ENCODE results near the gene LKAAEAR1. TPM values are rescaled to one million over a fixed set of nuclear protein-coding genes. Genes with fewer than 3 reads are reported as not detected.

LKAAEAR1 gene
- polyA plus RNA-seq, 2 of the 4 experiments (the other 2 are of a cell fraction): 0.14 to 0.56 TPM

GRCh38 chr20:64041040-64041780 lies 43.0 kb downstream of the LKAAEAR1 start (continued):
- TF ChIP-seq FOSB (CRISPR knock-in tag; IDR thresholded peaks at IDR 0.05) (no peak), HOXB13 (CRISPR knock-in tag; IDR thresholded peaks at IDR 0.05; ENCODE audit: low read depth) (no peak), RFX5 (IDR thresholded peaks at IDR 0.05) (no peak), RARB (CRISPR knock-in tag; IDR thresholded peaks at IDR 0.05) (no peak)

- peaks cover 27% of the 10 kb centered on the region for H3K4me1 ChIP-seq
- no peak overlapping the region for H3K4me3 ChIP-seq
- ChIA-PET CTCF (interaction anchor here (0.8 to 7.1 kb wide), 20 partner anchors 10 to 503 kb away, joined by 3 to 143 read pairs (median 20); partner anchors contain the start of genes LKAAEAR1, PRPF6, PTK6 and TCEA2), POLR2A (no interaction called here)
- no peaks in the 10 kb centered on the region for H3K9me3 ChIP-seq
- H3K4me2 ChIP-seq: no peak overlapping the region
- 83% methylated on average over 11 of the region's 12 CpGs for WGBS (ENCODE audit: missing lambda C conversion rate)
- no peak overlapping the region for H3K27ac ChIP-seq
- ATAC-seq (no peak), FAIRE-seq (no peak), DNase-seq (ENCODE audit: low read depth in 1 of 2, low spot score in 1 of 2) (no peak)
- TF ChIP-seq SMC3 (IDR thresholded peaks at IDR 0.05) (no peak), KDM5A (IDR thresholded peaks at IDR 0.05) (no peak), RAD21 (conservative IDR thresholded peaks at IDR 0.05 in 1 of 2, IDR thresholded peaks at IDR 0.05 in 1 of 2) (no peak), JUNB (IDR thresholded peaks at IDR 0.05) (no peak), NFE2L2 (conservative IDR thresholded peaks at IDR 0.05; ENCODE audit: low read length) (no peak), ATOH8 (CRISPR knock-in tag; IDR thresholded peaks at IDR 0.05; ENCODE audit: low read depth) (no peak), FOXS1 (CRISPR knock-in tag; IDR thresholded peaks at IDR 0.05) (no peak), CHD4 (IDR thresholded peaks at IDR 0.05; ENCODE audit: borderline replicate concordance) (no peak), EP300 (IDR thresholded peaks at IDR 0.05) (no peak), ZSCAN20 (CRISPR knock-in tag; IDR thresholded peaks at IDR 0.05) (no peak), CBX2 (IDR thresholded peaks at IDR 0.05; ENCODE audit: borderline replicate concordance, low read depth) (no peak), RCOR1 (IDR thresholded peaks at IDR 0.05; ENCODE audit: low read depth, low read length) (no peak), POLR2AphosphoS2 (conservative IDR thresholded peaks at IDR 0.05; ENCODE audit: low read length) (no peak), HDAC2 (IDR thresholded peaks at IDR 0.05) (no peak), HEYL (CRISPR knock-in tag; IDR thresholded peaks at IDR 0.05) (no peak)
These were observed 43.8 kb downstream of the LKAAEAR1 start for GRCh38 chr20:64040231-64041039.

GRCh38 chr20:64039293-64040160 lies 44.7 kb downstream of the LKAAEAR1 start:
- CTCF ChIA-PET: interaction anchor here (0.6 to 7.1 kb wide), 33 partner anchors 8 to 502 kb away, joined by 3 to 143 read pairs (median 12); partner anchors contain the start of genes LKAAEAR1, PRPF6, PTK6 and SAMD10
- 31% methylated on average over 8 of the region's 17 CpGs for WGBS (ENCODE audit: missing lambda C conversion rate)
- Histone ChIP-seq H3K27ac (peak overlapping the region; percentile 75 to 92), H3K4me1 (peaks cover 18% of the 10 kb centered on the region), H3K4me2 (peak overlapping the region; percentile 80), H3K9me3 (no peaks in the 10 kb centered on the region), H3K4me3 (peak overlapping the region; percentile 48)
- DNase-seq (ENCODE audit: low read depth in 1 of 2, low spot score in 1 of 2) (no peak), ATAC-seq (peak; percentile 20 to 49; a peak in 3 of 6 replicates), FAIRE-seq (no peak)
- POLR2A ChIA-PET: interaction anchor here (1.4 to 1.8 kb wide), 3 partner anchors 23 to 502 kb away, joined by 4 to 17 read pairs (median 13); partner anchors contain the start of genes PRPF6, PTK6 and TCEA2
- TF ChIP-seq, protein P1, sequence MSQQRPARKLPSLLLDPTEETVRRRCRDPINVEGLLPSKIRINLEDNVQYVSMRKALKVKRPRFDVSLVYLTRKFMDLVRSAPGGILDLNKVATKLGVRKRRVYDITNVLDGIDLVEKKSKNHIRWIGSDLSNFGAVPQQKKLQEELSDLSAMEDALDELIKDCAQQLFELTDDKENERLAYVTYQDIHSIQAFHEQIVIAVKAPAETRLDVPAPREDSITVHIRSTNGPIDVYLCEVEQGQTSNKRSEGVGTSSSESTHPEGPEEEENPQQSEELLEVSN (IDR thresholded peaks at IDR 0.05; ENCODE audit: borderline replicate concordance, low read depth): no peak
- TF ChIP-seq HEYL (CRISPR knock-in tag; IDR thresholded peaks at IDR 0.05): no peak
- no peak for TF ChIP-seq POLR2A (IDR thresholded peaks at IDR 0.05; ENCODE audit: low read length)
- no peak for TF ChIP-seq ZNF302 (CRISPR knock-in tag; IDR thresholded peaks at IDR 0.05)
- no peak for TF ChIP-seq CHD4 (IDR thresholded peaks at IDR 0.05; ENCODE audit: borderline replicate concordance)
- no peak for TF ChIP-seq REST (IDR thresholded peaks at IDR 0.05)
- no peak for TF ChIP-seq FOXS1 (CRISPR knock-in tag; IDR thresholded peaks at IDR 0.05)
- TF ChIP-seq USF2 (IDR thresholded peaks at IDR 0.05): no peak
- no peak for TF ChIP-seq NR3C1 (IDR thresholded peaks at IDR 0.05)
- no peak for TF ChIP-seq SREBF2 (IDR thresholded peaks at IDR 0.05)

All from A549 (cell line).